ENCODE measurements around the gene ZNF597.

ZNF597 gene

GRCh38 chr16:3454093-3454492 is 10.8 kb upstream of the ZNF597 start:
- DNase-seq: no peak

- no peak for DNase-seq
Measured at GRCh38 chr16:3444032-3444388, 706 bp upstream of the ZNF597 start.

GRCh38 chr16:3439637-3440036 is 3.7 kb downstream of the ZNF597 start:
- DNase-seq: no peak

- DNase-seq: no peak
Measured at GRCh38 chr16:3434373-3434772, 8.9 kb downstream of the ZNF597 start.

- no peak for DNase-seq
Measured at GRCh38 chr16:3431779-3432219, 11.5 kb downstream of the ZNF597 start.

GRCh38 chr16:3413730-3414379 is 29.4 kb downstream of the ZNF597 start:
- no peak for DNase-seq

- no peak for DNase-seq
Measured at GRCh38 chr16:3408561-3409197, 34.6 kb downstream of the ZNF597 start.

- DNase-seq: no peak
Measured at GRCh38 chr16:3401719-3402397, 41.4 kb downstream of the ZNF597 start.

GRCh38 chr16:3400779-3401688 is 42.3 kb downstream of the ZNF597 start, which contains the start of the genes ZNF174 and ZSCAN32:
Gene ZNF174, plus strand, starts transcription at chr16:3401215. Its CDS starts 790 bp downstream, at chr16:3402005.
Gene ZSCAN32, minus strand, starts transcription at chr16:3401004. Its CDS starts 3,447 bp downstream, at chr16:3397557.
- peak; percentile 99 for DNase-seq

- DNase-seq: no peak
Measured at GRCh38 chr16:3400446-3400778, 42.9 kb downstream of the ZNF597 start.

GRCh38 chr16:3389663-3390338 is 53.5 kb downstream of the ZNF597 start:
- no peak for DNase-seq

GRCh38 chr16:3388325-3388724 is 55.0 kb downstream of the ZNF597 start:
- no peak for DNase-seq

GRCh38 chr16:3383045-3383448 is 60.3 kb downstream of the ZNF597 start:
- no peak for DNase-seq
